GM12865 (cell line): Measurements from ENCODE around the gene CDIP1.
A peak's percentile ranks its signal among the peaks of the same experiment; 100 is the strongest.

ENCODE experiments used
- DNase-seq: peaks from one replicate; pipeline ENCODE4 v3.0.0; 2010; ENCODE audit warnings: low read depth
- H3K4me3 ChIP-seq: 2 replicates; pipeline ENCODE4 v1.5.1; 2011; ENCODE audit warnings: mild to moderate bottlenecking, low read depth, low read length, control low read depth
- CTCF ChIP-seq: IDR thresholded peaks from 2 replicates; pipeline ENCODE4 v1.5.1; 2011; ENCODE audit warnings: low read length, control low read depth, low read depth, inconsistent platforms; ENCODE audit not compliant: insufficient read depth; ENCODE audit errors: missing control alignments

CDIP1 gene

GRCh38 chr16:4505356-4506147 lies 33.0 kb downstream of the CDIP1 start:
- no peak for TF ChIP-seq CTCF
- peak; percentile 84 for DNase-seq
- H3K4me3 ChIP-seq = no peak overlapping the region

DNA sequence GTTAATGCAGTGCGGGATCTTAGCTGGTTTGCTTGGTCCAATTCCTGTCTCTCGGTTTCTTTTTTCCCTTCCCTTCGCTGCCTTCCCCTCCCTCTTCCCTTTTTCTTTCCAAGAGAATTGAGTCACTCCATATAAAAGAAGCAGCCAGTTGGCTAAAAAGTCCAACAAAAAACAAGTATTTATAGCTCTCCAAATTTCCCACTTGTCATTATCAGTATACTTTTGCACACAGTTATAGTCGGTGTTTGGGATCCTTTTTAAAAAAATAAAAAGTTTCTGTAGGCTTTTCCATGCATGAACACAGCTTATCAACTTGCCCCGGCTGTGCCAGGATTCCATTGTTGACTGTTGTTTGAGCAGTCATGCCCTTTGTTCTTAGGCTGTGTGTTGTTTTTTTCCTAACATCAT lies 37.5 kb downstream of the CDIP1 start:
- no peak overlapping the region for H3K4me3 ChIP-seq
- no peak for DNase-seq
- no peak for TF ChIP-seq CTCF

DNA sequence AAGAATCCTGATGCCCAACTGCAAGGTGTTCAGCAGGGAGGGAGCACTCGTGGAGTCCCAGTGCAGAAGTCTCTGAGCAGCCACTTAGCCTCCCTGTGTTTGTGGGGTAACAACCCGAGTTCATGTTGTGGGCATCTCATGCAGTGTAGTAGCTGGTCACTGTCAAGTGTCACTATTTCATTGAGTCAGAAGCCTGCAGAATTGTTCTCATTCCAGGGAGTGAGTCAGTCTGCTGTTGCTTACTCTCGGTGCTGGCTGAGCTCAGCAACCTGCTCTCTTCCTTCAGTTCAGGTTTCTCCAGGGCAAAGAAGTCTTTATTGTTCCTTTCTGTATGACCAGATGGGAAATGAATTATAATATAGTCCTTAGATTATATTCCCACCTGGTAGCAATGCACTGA lies 38.3 kb downstream of the CDIP1 start:
- no peak for DNase-seq
- H3K4me3 ChIP-seq = no peak overlapping the region
- TF ChIP-seq CTCF = no peak

- no peak overlapping the region for H3K4me3 ChIP-seq
- DNase-seq = no peak
- TF ChIP-seq CTCF = no peak
Observed at GRCh38 chr16:4499196-4499555, 39.4 kb downstream of the CDIP1 start.

DNA sequence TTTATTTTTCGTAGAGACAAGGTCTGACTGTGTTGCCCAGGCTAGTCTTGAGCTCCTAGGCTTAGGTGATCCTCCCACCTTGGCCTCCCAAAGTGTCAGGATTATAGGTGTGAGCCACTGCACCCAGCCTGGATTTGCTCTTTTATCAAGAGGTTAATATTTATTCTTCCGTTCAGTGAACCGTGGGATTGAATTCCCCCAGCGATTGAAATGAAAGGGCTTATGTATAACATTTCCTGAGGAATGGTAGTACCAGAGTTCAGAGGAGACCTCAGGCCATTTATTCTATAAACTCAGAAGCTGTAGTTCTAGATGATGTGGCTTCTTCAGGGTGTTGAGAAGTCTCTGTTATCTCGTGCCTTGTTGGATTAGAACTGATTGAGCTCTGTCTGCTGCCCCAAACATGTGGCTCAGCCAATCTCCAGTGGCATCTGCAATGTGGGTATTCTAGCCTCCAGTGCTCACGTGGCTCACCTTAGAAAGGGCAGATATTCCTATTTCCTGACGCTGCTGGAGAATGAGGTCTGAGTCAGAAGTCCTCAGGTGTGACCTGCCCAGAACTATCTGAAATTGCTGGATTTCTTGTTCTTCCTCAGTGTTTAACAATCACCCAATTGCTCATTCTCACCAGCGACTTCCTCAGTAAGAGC lies 39.9 kb downstream of the CDIP1 start:
- H3K4me3 ChIP-seq = no peak overlapping the region
- TF ChIP-seq CTCF = no peak
- no peak for DNase-seq

GRCh38 chr16:4496305-4496704 lies 42.3 kb downstream of the CDIP1 start:
- TF ChIP-seq CTCF = no peak
- peak; percentile 36 for DNase-seq
- no peak overlapping the region for H3K4me3 ChIP-seq
